CD4-positive, alpha-beta T cell treated with Interleukin-17A for 4 hours (primary cell): ENCODE results near the gene CDH22.

Experiments used
- DNase-seq: peaks from one replicate; pipeline ENCODE4 v3.0.0-alpha.2; 2020; ENCODE audit warnings: mixed read lengths

The CDH22 gene

DNA sequence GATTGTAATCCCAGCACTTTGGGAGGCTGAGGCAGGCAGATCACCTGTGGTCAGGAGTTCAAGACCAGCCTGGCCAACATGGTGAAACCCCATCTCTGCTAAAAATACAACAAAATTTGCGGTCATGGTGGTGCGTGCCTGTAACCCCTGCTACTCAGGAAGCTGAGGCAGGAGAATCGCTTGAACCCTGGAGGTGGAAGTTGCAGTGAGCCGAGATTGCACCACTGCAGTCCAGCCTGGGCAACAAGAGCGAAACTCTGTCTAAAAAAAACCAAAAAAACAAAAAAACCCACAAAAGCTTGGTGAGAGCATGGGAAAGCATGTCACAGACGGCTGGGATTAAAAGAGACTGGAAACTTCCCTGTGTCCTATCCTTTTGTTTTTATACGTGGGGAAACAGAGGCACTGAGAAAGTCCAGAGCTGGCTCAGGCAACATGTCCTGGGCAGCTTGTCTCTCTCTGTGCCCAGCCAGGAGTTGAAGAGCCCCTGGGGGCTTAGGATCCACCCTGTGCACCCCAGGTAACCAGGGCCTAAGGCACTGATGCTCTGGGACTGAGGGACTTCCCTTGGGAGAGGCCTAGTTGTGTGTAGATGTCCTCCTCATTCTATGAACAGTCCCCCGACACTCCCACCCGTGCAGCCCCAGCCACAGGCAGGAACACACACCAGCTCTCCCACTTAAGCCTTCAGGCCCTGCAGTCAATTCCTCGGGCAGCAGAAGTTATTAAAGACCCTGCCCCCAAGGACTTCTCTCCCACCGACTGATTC, 174.2 kb downstream of the CDH22 start:
- no peak for DNase-seq

DNA sequence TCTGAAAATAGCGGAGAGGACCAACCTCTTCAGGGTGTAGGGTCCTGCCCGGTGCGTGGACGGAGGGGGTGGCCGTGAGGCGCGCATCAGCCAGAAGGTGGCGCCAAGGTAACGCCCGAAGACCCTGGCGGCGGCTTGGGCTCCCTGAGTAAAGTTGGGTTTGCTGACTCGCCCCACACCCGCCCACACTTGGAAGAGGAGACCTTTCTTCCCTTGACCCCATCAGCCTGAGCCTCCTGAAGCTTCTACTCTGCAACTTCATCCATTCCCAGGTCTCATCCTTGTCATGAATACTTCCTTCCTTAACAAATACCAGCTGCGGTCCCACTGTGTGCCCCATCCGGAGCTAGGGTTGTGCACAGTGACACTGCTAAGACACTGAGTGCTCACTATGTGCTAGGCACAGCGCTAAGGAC, 175.6 kb downstream of the CDH22 start:
- DNase-seq, result peak; percentile 72

DNA sequence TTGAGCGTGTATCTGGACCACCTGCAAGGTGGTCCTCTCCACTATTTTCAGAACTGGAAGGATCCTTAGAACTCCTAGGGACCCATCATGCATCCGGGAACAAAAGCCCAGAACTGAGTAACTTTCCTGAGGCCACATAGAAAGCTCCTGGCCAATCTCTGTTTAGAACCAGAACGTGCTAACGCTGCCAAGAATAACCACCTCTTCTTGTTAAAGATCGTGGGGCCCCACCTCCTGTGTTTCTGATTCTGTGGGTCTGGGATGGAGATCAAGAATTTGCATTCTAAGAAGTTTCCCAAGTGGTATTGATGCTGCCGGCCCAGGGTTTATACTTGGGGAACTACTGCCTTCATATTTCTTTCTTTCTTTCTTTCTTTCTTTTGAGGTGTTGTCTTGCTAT, 176.9 kb downstream of the CDH22 start:
- DNase-seq, result no peak

DNA sequence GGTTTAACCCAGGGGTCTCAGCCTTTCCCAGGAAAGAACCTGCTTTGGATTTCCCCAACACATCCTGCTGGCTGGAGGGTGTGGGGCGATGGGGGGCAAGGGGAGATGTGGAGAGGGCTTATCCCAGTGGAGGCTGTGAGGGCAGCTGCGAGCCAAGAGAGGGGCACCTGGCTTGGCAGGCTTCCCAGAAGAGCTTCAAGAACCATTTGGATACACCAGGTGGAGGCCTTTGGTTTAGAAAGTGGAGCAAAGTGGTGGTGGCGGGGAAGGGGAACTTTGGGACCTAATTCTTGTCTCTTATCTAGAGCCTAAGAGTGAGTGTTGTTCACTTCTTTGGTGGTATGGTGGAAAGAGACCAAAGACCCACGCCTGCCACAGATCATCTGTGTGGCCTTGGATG, 177.8 kb downstream of the CDH22 start:
- DNase-seq, result no peak

DNA sequence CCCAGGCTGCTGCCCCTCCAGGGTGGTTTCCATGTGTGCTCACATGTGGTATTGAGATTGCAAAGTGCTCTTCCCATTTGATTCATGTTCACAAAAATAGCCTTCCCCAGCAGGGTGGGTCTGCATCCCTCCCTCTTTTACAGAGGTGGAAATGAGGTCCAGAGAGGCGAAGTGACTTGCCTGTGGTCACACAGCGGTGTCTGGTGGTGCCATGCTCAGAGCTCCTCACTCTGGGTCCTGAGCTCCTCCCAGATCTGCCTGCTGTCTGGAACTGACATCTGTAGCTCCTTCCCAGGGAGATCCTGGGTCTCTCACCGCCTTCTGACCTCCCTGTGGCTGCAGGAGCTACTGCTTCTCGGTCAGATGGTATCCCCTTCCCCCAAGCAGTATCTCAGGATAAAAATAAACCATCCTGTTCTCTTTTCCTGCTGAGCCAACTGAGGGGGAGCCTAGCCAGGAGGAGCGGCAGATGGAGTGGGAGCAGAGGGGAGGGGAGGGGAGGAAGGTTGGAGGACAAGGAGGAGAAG, 178.3 kb downstream of the CDH22 start:
- no peak for DNase-seq

DNA sequence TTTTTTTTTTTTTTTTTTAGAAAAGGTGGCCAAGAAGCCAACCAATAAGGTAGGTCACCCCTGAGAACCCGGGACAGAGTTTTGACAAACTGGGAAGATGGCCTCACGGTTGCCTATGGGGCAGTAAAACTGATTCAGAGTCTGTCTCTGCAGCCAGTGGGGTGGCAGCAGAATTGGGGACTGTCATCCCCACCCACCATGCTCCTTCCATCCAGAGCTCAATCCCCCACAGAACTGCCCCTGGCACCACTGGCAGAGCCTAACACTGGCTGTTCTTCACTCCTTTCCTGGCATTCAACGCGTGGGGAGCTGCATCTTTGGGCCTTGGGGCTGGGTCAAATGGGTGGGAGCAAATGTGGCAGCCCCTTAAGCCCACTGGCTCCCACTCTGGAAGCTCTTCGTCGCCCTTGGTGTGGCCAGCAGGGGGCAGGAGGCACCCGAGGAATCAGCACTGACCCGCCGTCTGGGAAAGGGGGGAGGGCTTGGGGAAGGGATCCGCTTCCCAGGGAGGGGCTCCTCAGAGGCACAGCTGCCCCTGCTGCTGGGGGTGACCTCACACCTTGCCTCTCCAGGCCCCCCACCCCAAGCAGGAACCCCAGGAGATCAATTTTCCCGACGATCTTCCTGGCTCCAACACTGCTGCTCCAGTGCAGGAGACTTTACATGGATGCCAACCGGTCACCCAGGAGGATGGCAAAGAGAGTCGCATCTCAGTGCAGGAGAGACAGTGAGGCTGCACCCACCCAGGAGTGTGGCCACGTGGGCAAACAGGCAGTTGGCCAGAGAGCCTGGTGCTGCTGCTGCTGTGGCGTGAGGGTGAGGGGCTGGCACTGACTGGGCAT, 179.8 kb downstream of the CDH22 start:
- peak; percentile 12 for DNase-seq

DNA sequence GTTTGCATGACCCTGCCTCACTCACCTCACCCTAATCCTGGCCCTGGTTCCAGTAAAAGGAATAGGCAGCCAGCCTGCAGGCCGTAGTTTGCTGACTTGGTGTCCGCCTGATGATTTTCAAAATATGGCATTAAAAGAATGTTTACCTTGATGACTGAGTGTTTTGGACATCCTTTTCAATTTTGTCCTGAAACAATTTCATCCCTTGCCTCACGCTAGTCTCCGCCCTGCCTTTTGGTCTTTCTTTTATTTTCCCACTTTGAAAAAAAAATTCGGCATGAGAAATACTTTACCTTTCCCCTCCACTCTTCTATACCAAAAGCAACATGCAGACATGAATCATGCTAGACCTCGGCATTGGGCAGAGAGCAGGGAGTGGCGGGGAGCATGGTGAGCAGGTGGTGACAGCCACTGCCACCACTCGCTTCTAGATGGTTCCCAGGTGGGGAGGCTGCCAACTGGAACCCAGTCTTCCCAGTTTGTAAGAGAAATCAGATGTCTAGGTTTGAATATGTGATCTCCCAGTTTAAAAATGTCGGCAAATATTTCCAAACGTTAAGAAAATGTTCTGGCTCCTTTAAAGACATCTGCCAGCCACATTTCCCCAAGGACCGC, 180.8 kb downstream of the CDH22 start:
- no peak for DNase-seq

DNA sequence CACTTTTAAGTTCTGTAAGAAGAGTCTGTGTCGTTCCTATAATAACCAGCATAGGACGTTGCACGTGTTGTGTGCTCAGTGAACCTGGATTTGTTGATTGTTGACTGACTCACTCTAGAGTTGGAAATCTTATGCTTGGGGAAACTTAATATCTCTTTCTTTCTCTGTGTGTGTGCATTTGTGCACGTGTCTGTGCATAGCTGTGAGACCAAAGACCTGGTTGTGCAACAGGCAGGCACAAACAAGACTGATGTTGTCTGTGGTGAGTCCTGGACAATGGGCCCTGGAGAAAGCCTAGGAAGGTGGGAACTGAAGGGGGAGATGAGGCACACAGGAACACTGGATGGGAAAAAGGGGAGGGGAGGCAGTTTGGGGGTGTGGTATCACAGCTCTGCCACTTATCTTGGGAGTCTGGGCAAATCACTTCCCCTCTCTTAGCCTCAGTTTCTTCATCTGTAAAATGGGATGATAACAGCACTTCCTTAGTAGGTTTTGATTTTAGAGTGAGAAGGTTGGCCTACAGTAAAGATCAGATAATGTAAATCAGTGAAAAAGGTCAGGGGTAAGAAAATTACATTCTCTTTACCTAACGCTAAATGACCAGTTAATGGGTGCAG, 181.8 kb downstream of the CDH22 start:
- no peak for DNase-seq
